OCI-M2 (cell line): ENCODE data around the gene SLC29A4.

Experiments
- DNase-seq: peaks from one replicate; lab custom pipeline; 2025; ENCODE audit not compliant: unreplicated experiment; lab: John Stamatoyannopoulos, UW

The SLC29A4 gene

DNA sequence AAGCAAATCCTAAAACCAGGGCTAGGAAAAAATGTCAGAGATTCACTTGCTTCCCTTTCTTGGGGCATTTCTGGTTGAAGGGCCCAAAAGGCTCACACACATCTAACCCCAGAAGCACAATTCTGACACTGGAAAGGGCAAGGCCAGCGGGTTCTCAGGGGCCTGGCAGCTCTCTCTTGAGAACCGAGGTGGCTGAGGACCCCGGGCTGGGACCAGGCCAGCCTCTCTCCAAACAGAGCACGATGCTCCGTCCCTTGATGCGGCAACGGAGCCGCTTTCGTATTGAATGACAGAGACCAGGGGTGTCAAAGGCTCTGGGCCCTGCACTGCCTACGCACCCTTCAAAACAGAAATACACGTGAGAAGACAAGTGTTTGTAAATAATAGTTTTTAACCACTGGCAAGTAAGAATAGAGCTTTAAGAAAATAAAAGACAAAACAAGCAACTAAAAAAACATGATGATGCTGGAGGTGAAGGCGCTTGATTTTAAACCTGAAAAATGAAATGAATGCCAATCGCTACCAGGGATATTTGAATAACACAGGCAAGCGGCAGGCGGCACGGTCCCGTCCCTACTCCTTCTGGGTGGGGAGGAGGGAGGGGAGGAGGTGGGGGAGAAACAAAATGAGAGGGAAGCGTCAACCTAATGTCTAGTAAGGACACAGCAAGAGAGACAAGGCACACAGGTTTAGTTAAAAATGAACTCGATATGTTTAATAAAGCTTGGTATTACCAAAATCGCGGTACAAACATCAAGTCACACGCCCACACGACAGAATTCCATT is 68.0 kb downstream of the SLC29A4 start:
- DNase-seq, result no peak

GRCh38 chr7:5351507-5352265 is 68.9 kb downstream of the SLC29A4 start:
- no peak for DNase-seq

DNA sequence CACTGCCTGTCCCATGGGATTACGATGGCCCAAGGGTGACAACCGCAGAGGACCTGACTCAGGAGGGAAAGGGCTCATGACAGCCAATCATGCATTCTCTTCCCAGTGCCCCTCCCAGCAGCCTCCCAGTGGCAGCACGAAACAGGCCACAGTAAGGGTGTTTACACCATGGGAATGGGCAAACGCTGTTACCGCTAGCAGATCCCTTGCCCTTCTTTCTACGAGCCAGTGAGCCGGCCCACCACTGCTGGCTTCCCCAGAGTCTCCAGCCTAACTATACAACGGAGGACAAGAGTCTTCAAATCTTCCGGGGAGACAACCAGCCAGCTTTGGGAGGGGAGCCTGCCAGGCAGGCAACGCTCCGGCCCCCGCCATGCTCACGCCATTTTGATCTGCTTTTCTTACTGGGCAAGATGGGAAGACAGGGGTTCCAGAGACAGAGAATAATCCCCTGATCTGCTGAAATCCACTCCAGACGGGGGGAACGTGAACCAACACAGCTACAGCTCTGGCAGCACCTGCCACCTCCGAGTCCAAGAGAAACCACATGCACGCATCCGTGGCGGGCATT is 69.8 kb downstream of the SLC29A4 start:
- DNase-seq, result no peak

DNA sequence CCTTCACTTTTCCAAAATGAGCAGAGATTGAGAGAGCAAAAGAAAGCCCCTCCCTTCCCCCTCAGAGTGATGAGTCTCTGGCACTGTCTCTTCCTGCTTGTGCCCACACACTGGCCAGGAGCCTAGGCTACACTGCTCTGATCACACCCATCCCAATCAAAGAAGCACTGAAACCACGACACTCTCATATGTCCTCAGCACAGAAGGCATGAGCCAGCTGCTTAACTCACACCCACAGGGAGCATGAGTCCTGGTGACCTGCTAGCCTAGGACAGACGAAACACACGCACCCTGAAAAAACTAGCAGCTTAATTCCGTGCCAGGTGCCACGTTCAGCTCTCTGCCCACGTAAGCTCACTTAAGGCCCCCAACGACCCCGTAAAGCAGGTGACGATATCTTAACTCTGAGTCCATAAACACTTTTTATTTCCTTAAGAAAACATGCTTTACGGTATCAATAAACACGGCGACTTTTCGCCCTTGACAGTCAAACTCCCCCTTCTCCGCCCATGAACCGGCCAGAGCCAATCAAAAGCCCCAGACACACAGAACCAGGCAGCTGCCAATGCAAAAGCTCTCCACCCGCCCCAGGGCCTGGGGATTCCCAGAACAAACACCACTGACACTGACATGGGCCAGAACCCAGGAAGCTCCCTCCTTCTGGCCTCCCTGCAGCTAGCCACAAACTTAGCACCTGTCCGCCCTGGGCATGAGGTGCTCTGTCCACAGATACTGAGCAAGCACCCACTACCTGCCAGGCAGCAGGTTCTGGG is 71.9 kb downstream of the SLC29A4 start:
- no peak for DNase-seq
